GM19468 (cell line): ENCODE results near the gene MKLN1.
"Not testable (repeated sequence)": the region's sequence is repeated elsewhere in the genome, so short reads cannot be mapped to it uniquely, and the experiment has no call there.

Experiments
- ATAC-seq: cut with Tn5 transposase; IDR thresholded peaks from one replicate; pipeline ENCODE4 v1.9.1; 2021; ENCODE audit warnings: mild to moderate bottlenecking, moderate library complexity, moderate number of reproducible peaks; ENCODE audit not compliant: unreplicated experiment; ENCODE audit errors: extremely low read depth

MKLN1 gene

DNA sequence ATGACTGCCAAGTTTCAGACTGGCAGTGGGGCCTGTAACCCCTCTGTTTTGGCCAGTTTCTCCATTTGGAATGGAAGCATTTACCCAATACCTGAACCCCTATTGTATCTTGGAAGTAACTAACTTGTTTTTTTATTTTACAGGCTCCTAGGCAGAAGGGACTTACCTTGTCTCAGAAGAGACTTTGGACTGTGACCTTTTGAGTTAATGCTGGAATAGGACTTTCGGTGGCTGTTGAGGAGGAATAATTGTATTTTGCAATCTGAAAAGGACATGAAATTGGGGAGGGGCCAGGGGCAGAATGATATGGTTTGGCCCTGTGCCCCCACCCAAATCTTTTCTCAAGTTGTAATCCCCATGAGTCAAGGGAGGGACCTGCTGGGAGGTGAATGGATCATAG lies 20.0 kb upstream of the MKLN1 start:
- ATAC-seq = no peak

- no peak for ATAC-seq
Observed at GRCh38 chr7:131312838-131313237, 14.8 kb upstream of the MKLN1 start.

- ATAC-seq = no peak
Observed at GRCh38 chr7:131320603-131321002, 7.1 kb upstream of the MKLN1 start.

DNA sequence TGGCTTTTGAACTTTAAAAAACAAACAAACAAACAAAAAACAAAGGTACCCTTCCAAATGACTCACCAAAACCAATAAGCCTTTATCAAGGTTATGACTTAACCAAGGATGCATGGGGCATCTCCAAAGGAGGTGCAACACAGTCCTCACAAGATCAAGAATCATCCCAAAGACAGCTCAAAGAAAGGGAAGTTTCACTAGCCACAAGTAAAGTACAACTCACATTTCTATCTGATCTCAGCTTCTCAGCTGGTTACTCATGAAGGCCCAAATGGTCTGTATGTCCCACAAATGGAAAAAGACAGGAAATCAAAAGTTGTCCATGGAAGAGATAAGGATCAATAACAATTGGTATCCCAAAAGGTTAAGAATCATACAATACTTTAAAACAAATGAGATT lies 6.0 kb upstream of the MKLN1 start:
- no peak for ATAC-seq

- no peak for ATAC-seq
Observed at GRCh38 chr7:131322061-131322460, 5.6 kb upstream of the MKLN1 start.

DNA sequence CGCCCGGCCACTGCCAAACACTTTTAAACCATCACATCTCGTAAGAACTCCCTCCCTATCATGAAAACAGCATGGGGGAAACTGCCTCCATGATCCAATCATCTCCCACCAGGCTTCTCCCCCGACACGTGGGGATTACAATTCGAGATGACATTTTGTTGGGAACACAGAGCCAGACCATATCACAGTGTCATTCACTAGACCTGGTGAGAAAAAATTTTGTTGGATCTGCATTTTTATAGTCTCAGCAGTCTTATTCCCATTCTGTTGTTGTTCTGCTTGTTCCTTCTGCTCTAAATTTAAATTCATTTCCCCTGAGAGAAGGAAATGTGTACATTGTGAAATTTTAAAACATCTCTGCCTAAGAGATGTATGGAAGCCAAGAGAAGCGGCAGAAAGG lies 4.8 kb upstream of the MKLN1 start:
- no peak for ATAC-seq

DNA sequence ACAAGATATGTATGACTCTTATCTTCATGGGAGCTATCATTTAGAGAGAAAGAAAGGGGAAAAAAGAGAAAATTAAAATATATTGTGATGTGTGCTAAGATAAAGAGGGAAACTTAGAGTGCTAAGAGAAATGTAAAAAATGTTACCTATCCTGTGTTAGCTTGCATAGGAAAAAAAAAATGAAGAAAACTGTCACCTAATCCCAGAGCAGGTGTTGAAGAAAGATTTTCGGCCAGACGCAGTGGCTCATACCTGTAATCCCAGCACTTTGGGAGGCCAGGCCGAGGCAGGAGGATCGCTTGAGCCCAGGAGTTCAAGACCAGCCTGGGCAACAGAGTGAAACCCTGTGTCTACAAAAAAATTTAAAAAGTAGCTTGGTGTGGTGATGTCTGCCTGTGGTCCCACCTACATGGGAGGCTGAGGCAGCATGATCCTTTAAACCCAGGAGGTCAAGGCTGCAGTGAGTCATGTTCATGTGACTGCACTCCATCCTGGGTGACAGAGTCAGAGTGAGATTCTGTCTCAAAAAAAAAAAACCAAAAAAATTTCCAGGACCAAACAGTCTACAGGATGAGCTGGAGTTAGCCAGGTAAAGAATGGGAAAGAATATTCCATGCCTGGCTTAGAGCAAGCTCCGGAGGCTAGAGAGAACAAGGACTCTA lies 2.4 kb upstream of the MKLN1 start:
- ATAC-seq = no peak

- ATAC-seq = no peak
Observed at GRCh38 chr7:131326576-131326975, 1.1 kb upstream of the MKLN1 start.

GRCh38 chr7:131327049-131327625 lies 539 bp upstream of the MKLN1 start:
- no peak for ATAC-seq

GRCh38 chr7:131328377-131329175 lies 900 bp downstream of the MKLN1 start:
- no peak for ATAC-seq

GRCh38 chr7:131329176-131329570 lies 1.5 kb downstream of the MKLN1 start:
- no peak for ATAC-seq

DNA sequence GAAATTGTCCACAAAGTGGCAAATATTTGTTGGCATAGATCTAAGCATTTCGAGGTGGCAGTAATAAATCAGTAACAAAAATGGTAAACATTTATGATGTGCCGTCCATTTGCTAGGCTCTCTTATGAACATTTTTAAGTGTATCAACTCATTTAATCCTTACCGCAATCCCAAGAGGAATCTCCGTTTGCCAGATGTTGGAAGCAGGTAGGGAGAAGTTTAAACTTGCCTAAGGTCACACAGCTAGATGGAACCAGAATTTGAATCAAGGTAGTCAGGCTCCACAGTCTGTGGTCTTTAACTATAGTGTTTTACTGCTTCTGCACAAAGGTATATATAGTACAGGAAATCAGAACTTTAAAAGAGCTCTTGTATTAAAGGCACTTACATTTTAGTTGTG lies 2.6 kb downstream of the MKLN1 start:
- no peak for ATAC-seq

GRCh38 chr7:131331806-131332205 lies 4.1 kb downstream of the MKLN1 start:
- no peak for ATAC-seq

DNA sequence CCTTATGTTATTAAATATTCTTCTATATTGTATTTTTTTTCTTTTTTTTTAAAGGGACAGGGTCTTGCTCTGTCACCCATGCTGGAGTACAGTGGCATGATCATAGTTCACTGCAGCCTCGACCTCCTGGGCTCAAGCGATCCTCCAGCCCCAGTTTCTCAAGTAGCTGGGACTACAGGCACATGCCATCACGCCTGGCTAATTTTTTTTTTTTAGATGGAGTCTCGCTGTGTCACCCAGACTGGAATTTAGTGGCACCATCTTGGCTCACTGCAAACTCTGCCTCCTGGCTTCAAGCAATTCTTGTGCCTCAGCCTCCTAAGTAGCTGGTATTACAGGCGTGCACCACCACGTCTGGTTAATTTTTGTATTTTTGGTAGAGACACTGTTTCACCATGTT lies 5.1 kb downstream of the MKLN1 start:
- ATAC-seq = not testable (repeated sequence)

- ATAC-seq = no peak
Observed at GRCh38 chr7:131335639-131336381, 8.1 kb downstream of the MKLN1 start.

GRCh38 chr7:131336956-131337355 lies 9.3 kb downstream of the MKLN1 start:
- ATAC-seq = no peak

GRCh38 chr7:131338173-131338572 lies 10.5 kb downstream of the MKLN1 start:
- no peak for ATAC-seq

DNA sequence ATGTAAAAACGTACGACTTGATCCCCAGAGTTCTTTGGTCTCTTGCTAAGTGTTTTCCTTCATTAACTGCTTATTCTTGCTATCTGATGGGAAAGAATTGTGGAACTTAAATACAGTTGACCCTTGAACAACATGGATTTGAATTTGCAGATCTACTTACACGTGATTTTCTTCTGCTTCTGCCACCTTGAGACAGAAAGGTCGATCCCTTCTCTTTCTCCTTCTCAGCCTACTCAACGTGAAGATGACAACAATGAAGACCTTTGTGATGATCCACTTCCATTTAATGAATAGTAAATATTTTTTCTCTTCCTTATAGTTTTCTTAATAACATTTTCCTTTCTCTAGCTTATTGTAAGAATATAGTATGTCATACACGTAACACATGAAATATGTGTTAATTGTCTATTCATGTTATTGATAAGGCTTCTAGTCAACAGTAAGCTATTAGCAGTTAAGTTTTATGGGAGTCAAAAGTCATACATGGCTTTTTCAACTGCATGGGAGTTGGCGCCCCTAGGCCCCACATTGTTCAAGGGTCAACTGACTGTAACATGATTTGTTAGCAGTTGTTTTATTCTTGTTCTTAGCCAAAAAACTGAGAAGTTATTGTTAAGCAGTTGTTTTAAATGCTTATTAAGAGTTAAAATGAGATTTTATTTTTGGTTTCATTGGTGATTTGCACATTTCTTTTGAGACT lies 11.2 kb downstream of the MKLN1 start:
- ATAC-seq = no peak

GRCh38 chr7:131341690-131342089 lies 14.0 kb downstream of the MKLN1 start:
- ATAC-seq = no peak

GRCh38 chr7:131342864-131343442 lies 15.3 kb downstream of the MKLN1 start:
- no peak for ATAC-seq
